Fibroblast of skin of left quadriceps (primary cell): Measurements from ENCODE around the gene RGL3.
"Not testable (repeated sequence)": the region's sequence is repeated elsewhere in the genome, so short reads cannot be mapped to it uniquely, and the experiment has no call there.

Experiments
- DNase-seq, 2 experiments: peaks; one replicate each; pipeline ENCODE4 v3.0.0-alpha.2; 2013; ENCODE audit warnings: low read depth in 2 of 2

The RGL3 gene

GRCh38 chr19:11421371-11422098 lies 2.4 kb upstream of the RGL3 start:
- DNase-seq, result no peak

- DNase-seq, result no peak
Observed at GRCh38 chr19:11420429-11421370, 1.6 kb upstream of the RGL3 start.

- no peak for DNase-seq
Observed at GRCh38 chr19:11418094-11418548, 993 bp downstream of the RGL3 start.

- no peak for DNase-seq
Observed at GRCh38 chr19:11416346-11417052, 2.6 kb downstream of the RGL3 start.

- no peak for DNase-seq
Observed at GRCh38 chr19:11414544-11414943, 4.6 kb downstream of the RGL3 start.

GRCh38 chr19:11410682-11411081 lies 8.4 kb downstream of the RGL3 start:
- DNase-seq, result no peak

GRCh38 chr19:11408591-11408990 lies 10.5 kb downstream of the RGL3 start:
- DNase-seq, result no peak

GRCh38 chr19:11406703-11407236 lies 12.3 kb downstream of the RGL3 start:
- DNase-seq, result not testable (repeated sequence)

GRCh38 chr19:11405846-11406643 lies 13.1 kb downstream of the RGL3 start:
- DNase-seq, result no peak

GRCh38 chr19:11404588-11405222 lies 14.4 kb downstream of the RGL3 start:
- DNase-seq, result no peak

GRCh38 chr19:11401808-11402543 lies 17.1 kb downstream of the RGL3 start:
- no peak for DNase-seq

GRCh38 chr19:11400798-11401197 lies 18.3 kb downstream of the RGL3 start:
- no peak for DNase-seq

- no peak for DNase-seq
Observed at GRCh38 chr19:11399667-11400066, 19.4 kb downstream of the RGL3 start.

- DNase-seq, result no peak
Observed at GRCh38 chr19:11397089-11397610, 22.0 kb downstream of the RGL3 start.

GRCh38 chr19:11390933-11391680 lies 28.0 kb downstream of the RGL3 start:
- no peak for DNase-seq

GRCh38 chr19:11390359-11390758 lies 28.8 kb downstream of the RGL3 start:
- no peak for DNase-seq

GRCh38 chr19:11387162-11388034 lies 31.7 kb downstream of the RGL3 start:
- DNase-seq, result no peak

- no peak for DNase-seq
Observed at GRCh38 chr19:11384778-11385129, 34.4 kb downstream of the RGL3 start.
